ENCODE measurements around the gene DDX54. TPM values are rescaled to one million over a fixed set of nuclear protein-coding genes. Genes with fewer than 3 reads are reported as not detected.
"Not testable (repeated sequence)": the region's sequence is repeated elsewhere in the genome, so short reads cannot be mapped to it uniquely, and the experiment has no call there.

DDX54 gene
- total RNA-seq, 1 donor from 2014 or later, result 36.9 TPM

DNA sequence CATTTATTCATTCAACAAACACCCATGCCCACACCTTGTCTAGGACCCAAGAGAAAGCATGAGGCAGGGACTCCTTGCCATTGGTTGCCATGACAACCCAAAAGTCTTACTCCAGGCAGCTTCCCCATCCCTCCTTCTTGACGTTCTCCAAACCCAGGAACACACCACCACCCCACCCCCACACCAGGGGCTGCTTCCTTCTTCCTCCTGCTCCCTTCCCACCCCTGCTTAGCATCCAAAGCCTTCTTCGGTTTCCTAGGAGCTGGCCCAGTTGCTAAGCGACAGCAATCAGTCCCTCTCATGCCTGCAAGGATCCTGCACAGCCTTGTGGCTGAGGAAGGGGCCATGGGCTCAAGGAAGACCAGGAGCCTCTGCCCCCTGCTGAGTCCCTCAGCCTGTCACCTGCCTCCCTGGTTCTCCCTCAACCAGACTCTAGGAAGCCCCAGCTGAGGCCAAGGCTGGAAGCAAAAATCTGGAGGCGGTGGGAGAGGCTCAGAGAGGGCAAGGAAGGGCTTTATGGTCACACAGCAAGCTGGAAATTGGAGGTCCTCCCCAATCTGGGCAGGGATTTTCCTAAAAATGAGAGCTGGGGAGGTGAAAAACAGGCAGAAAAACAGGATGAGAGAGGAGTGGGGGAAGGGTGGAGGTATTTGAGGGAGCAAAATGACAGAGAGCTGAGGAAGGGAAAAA lies 65.2 kb downstream of the DDX54 start:
- H2AFZ ChIP-seq (replicated peaks), result no peak overlapping the region
- no peak overlapping the region for H3K4me3 ChIP-seq
- no peaks in the 10 kb centered on the region for H3K9me3 ChIP-seq (ENCODE audit: low read depth)
- peaks cover 18% of the 10 kb centered on the region for H3K27me3 Mint-ChIP-seq (ENCODE audit: insufficient read depth, low read depth)
- peak; percentile 36 for DNase-seq (ENCODE audit: low spot score)
- H3K27me3 ChIP-seq, result no peaks in the 10 kb centered on the region
- H3F3A ChIP-seq (ENCODE audit: low read depth), result no peaks in the 10 kb centered on the region
- peak overlapping the region; percentile 63 for H3K27ac Mint-ChIP-seq
- H3K79me2 ChIP-seq (ENCODE audit: low read depth), result no peaks in the 10 kb centered on the region
- peak overlapping the region; percentile 31 for H3K4me2 ChIP-seq
- no peaks in the 10 kb centered on the region for H4K20me1 ChIP-seq (ENCODE audit: low read depth)
- no peak overlapping the region for H3K9ac ChIP-seq
- H3K4me3 Mint-ChIP-seq, result peak overlapping the region; percentile 55
- no peak overlapping the region for H3K27ac ChIP-seq
- peaks cover 22% of the 10 kb centered on the region for H3K4me1 Mint-ChIP-seq
- H3K4me1 ChIP-seq, result no peaks in the 10 kb centered on the region
- no peaks in the 10 kb centered on the region for H3K36me3 ChIP-seq
- H3K9me3 Mint-ChIP-seq, result peaks cover 13% of the 10 kb centered on the region
- H3K36me3 Mint-ChIP-seq, result no peaks in the 10 kb centered on the region
- TF ChIP-seq EZH2 (IDR thresholded peaks at IDR 0.05), result no peak
- TF ChIP-seq, protein P1, sequence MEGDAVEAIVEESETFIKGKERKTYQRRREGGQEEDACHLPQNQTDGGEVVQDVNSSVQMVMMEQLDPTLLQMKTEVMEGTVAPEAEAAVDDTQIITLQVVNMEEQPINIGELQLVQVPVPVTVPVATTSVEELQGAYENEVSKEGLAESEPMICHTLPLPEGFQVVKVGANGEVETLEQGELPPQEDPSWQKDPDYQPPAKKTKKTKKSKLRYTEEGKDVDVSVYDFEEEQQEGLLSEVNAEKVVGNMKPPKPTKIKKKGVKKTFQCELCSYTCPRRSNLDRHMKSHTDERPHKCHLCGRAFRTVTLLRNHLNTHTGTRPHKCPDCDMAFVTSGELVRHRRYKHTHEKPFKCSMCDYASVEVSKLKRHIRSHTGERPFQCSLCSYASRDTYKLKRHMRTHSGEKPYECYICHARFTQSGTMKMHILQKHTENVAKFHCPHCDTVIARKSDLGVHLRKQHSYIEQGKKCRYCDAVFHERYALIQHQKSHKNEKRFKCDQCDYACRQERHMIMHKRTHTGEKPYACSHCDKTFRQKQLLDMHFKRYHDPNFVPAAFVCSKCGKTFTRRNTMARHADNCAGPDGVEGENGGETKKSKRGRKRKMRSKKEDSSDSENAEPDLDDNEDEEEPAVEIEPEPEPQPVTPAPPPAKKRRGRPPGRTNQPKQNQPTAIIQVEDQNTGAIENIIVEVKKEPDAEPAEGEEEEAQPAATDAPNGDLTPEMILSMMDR (IDR thresholded peaks at IDR 0.05), result no peak
- TF ChIP-seq EZH2phosphoT487 (IDR thresholded peaks at IDR 0.05), result no peak

DNA sequence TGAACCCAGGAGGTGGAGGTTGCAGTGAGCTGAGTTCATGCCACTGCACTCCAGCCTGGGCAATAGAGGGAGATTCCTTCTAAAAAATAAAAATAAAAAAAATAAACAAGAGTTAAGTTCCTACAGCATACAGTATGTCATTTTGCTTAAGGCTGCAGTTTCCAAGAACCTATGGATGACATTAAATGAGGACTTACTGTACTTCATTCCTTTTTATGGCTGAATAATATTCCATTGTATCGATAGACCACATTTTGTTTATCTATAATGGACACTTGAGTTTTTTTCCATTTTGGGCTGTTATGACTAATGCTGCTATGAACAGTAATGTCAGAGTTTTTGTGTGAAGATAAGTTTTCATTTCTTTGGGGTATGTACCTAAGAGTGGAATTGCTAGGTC lies 67.1 kb downstream of the DDX54 start:
- no peak overlapping the region for H3K4me2 ChIP-seq

GRCh38 chr12:113117684-113118083 lies 67.6 kb downstream of the DDX54 start:
- H3K4me3 Mint-ChIP-seq; H3K9ac ChIP-seq; H3K79me2 ChIP-seq (ENCODE audit: low read depth); H3K36me3 Mint-ChIP-seq; H4K20me1 ChIP-seq (ENCODE audit: low read depth); H2AFZ ChIP-seq (replicated peaks); H3K36me3 ChIP-seq; H3K4me1 ChIP-seq; DNase-seq (ENCODE audit: low spot score); H3K4me3 ChIP-seq; H3K9me3 Mint-ChIP-seq; H3K4me2 ChIP-seq; H3F3A ChIP-seq (ENCODE audit: low read depth); H3K27ac ChIP-seq; H3K9me3 ChIP-seq (ENCODE audit: low read depth); H3K27me3 ChIP-seq: not testable (repeated sequence)
- H3K27me3 Mint-ChIP-seq (ENCODE audit: insufficient read depth, low read depth), result peaks cover 14% of the 10 kb centered on the region
- H3K4me1 Mint-ChIP-seq, result peaks cover 25% of the 10 kb centered on the region
- H3K27ac Mint-ChIP-seq, result peak overlapping the region; percentile 6

More for the DNA sequence above, 67.1 kb downstream of the DDX54 start:
- no peaks in the 10 kb centered on the region for H4K20me1 ChIP-seq (ENCODE audit: low read depth)
- H3K27ac Mint-ChIP-seq, result no peak overlapping the region
- no peaks in the 10 kb centered on the region for H3K36me3 ChIP-seq
- no peak overlapping the region for H2AFZ ChIP-seq (replicated peaks)
- no peak overlapping the region for H3K4me3 ChIP-seq
- TF ChIP-seq EZH2 (IDR thresholded peaks at IDR 0.05) (no peak), EZH2phosphoT487 (IDR thresholded peaks at IDR 0.05) (no peak)
- TF ChIP-seq, protein P1 (IDR thresholded peaks at IDR 0.05), result no peak
- no peak overlapping the region for H3K27ac ChIP-seq
- no peaks in the 10 kb centered on the region for H3K27me3 ChIP-seq
- peaks cover 22% of the 10 kb centered on the region for H3K4me1 Mint-ChIP-seq
- DNase-seq (ENCODE audit: low spot score), result no peak
- no peaks in the 10 kb centered on the region for H3K9me3 ChIP-seq (ENCODE audit: low read depth)
- H3K36me3 Mint-ChIP-seq, result no peaks in the 10 kb centered on the region
- H3K79me2 ChIP-seq (ENCODE audit: low read depth), result no peaks in the 10 kb centered on the region
- H3F3A ChIP-seq (ENCODE audit: low read depth), result no peaks in the 10 kb centered on the region
- peaks cover 6% of the 10 kb centered on the region for H3K9me3 Mint-ChIP-seq
- H3K27me3 Mint-ChIP-seq (ENCODE audit: insufficient read depth, low read depth), result peaks cover 16% of the 10 kb centered on the region
- H3K4me3 Mint-ChIP-seq, result no peak overlapping the region
- no peak overlapping the region for H3K9ac ChIP-seq
- no peaks in the 10 kb centered on the region for H3K4me1 ChIP-seq

GRCh38 chr12:113116875-113117274 lies 68.4 kb downstream of the DDX54 start:
- H3K27ac ChIP-seq, result no peak overlapping the region
- TF ChIP-seq, protein P1 (IDR thresholded peaks at IDR 0.05), result no peak
- no peak for TF ChIP-seq EZH2 (IDR thresholded peaks at IDR 0.05)
- TF ChIP-seq EZH2phosphoT487 (IDR thresholded peaks at IDR 0.05), result no peak
- H3K36me3 ChIP-seq, result no peaks in the 10 kb centered on the region
- DNase-seq (ENCODE audit: low spot score), result no peak
- H3K4me3 ChIP-seq, result no peak overlapping the region
- H3K9me3 ChIP-seq (ENCODE audit: low read depth), result no peaks in the 10 kb centered on the region
- H3K36me3 Mint-ChIP-seq, result no peaks in the 10 kb centered on the region
- no peak overlapping the region for H3K27ac Mint-ChIP-seq
- H3K79me2 ChIP-seq (ENCODE audit: low read depth), result no peaks in the 10 kb centered on the region
- no peaks in the 10 kb centered on the region for H3F3A ChIP-seq (ENCODE audit: low read depth)
- no peak overlapping the region for H3K4me3 Mint-ChIP-seq
- H3K9ac ChIP-seq, result no peak overlapping the region
- H2AFZ ChIP-seq (replicated peaks), result no peak overlapping the region
- H3K27me3 ChIP-seq, result no peaks in the 10 kb centered on the region
- no peaks in the 10 kb centered on the region for H4K20me1 ChIP-seq (ENCODE audit: low read depth)
- peaks cover 16% of the 10 kb centered on the region for H3K27me3 Mint-ChIP-seq (ENCODE audit: insufficient read depth, low read depth)
- no peaks in the 10 kb centered on the region for H3K9me3 Mint-ChIP-seq
- peaks cover 29% of the 10 kb centered on the region for H3K4me1 Mint-ChIP-seq
- H3K4me1 ChIP-seq, result no peaks in the 10 kb centered on the region
- H3K4me2 ChIP-seq, result no peak overlapping the region
